GM10847 (cell line): ENCODE measurements around the gene B3GNT3.

Experiments used
- POLR2A ChIP-seq: IDR thresholded peaks from 2 replicates; pipeline ENCODE4 v1.6.1; 2011; ENCODE audit not compliant: insufficient read length; ENCODE audit errors: extremely low read depth

Gene B3GNT3, protein sequence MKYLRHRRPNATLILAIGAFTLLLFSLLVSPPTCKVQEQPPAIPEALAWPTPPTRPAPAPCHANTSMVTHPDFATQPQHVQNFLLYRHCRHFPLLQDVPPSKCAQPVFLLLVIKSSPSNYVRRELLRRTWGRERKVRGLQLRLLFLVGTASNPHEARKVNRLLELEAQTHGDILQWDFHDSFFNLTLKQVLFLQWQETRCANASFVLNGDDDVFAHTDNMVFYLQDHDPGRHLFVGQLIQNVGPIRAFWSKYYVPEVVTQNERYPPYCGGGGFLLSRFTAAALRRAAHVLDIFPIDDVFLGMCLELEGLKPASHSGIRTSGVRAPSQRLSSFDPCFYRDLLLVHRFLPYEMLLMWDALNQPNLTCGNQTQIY

DNA sequence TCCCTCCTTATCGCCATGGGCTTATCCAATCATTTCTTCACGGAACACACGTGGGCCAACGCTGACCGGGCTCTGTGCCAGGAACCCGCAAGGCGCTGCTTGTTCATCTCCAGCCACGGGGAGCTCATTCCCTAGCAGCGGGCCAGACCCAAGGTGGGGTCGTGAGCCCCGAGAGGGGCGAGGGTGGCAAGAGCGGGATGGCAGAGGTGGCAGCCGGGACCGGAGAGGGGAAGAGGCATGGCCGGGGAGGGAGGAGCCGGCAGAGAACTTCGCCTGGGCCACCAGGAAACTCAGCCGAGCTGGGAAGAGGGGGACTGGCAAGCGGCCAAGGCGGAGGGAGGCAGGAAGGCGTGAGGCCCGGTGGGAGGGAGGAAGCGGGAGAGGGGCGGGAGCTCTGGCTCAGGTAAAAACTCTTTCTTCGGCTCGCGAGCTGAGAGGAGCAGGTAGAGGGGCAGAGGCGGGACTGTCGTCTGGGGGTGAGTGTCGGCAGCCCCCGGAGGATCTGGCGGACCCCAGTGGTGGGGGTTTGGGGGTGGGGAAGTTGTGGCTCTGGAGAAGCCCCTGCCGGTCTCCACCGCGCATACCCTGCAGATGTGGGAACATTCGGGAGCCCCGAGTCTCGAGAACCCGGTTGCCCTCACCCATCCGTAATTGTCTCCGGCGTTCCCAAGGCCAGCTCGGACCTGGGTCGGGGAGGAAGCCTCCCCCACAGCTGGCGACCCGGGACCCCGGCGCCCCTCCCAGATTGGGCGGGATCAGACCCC is at the start of gene B3GNT3:
Gene B3GNT3 (plus strand): TSS at position 408 of the 764 bp plus-strand sequence. CDS start 12,670 bp downstream, outside the sequence.
- no peak for TF ChIP-seq POLR2A

DNA sequence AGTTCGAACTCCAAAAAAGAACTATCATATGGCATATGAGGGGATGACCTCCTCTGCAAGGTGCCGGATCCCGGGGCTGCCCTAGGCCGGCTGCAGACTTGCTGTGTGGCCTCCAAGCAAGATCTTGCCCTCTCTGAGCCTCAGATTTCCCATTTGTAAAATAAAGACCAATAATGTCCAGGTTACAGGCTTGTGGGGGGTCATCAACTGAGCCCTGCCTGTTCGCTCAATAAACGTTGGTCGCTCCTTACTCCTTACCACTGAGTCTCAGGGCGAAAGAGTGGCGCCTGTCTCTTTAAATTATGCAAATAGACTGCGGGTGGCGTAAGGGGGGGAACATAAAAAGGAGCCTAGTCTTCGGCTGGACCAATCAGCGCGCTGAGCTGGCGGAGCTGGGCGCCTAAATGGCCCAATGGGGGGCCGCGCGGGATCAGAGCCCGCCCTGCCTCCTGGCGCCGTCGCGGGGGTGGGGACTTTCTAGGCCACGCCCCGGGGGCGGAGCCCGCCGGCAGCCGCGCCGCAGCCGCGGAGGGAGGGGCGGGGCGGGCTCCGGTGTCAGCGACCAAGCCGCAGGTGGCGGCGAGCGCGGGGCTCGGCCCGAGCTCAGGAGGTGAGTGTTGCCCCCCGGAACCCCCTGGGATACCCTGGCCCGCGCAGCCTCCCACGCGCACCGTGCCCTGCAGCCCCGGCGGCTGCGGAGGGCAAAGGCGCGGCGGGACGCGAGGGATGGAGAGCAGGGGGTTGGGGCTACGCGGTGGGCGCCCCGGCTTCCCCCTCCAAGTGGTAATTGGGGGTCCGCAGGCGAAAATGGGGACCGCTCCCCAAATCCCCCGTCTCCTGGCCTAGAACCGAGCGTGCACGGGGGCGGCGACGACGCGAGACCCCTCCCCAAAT is 47.5 kb upstream of the B3GNT3 start:
- no peak for TF ChIP-seq POLR2A

DNA sequence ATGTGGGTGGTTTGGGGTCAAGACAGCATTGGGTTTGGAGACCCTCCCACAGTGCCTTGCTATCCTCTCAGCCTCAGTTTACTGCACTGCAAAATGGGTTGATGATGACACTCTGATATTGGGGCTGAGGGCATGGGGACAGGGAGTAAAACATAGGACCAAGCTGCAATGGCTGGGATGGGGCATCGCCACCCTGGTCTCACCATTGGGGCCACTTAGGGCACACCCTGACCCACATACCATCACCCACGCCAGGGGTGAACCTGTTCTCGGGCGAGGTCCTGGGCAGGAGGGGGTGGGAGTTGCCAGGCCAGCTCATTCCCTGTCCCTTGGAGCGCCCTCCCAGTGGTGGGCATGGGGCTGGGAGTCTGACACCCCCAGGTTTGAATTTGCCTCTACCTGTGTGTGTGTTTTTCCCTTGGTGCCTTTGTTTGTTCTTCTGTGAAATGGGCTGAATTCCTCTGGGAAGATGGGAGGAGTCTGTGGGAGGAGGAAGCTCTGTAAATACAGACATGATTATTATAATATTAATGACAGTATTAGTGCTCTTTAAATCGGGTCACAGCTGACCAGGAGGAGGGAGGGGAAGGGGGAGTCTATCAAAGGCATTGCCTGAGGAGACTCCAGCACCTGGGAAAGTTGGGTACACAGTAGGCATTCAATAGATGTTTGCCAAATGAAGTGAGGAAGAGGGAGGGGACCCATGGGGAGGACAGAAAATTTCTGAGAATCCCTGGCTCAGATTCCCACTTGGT is 45.9 kb upstream of the B3GNT3 start:
- no peak for TF ChIP-seq POLR2A

DNA sequence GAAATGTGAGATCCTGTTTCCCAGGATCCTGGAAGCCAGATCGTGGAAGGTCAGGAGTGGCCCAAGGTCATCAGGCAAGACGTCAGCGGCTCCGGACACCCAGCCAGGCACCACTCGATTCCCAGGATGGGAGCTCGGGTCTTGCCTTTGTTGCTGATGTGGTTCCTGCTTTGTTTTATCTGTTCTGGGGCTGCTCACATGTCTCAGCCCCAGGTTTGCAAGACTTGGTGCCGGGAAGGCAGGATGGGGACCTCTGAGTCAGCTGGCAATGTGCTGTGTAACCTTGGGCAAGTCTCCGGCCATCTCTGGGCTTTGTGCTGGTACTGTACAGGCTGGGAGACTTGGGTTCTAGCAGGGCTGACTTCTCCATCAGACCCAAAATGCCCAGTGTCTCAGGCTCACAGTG is 45.0 kb upstream of the B3GNT3 start:
- no peak for TF ChIP-seq POLR2A

DNA sequence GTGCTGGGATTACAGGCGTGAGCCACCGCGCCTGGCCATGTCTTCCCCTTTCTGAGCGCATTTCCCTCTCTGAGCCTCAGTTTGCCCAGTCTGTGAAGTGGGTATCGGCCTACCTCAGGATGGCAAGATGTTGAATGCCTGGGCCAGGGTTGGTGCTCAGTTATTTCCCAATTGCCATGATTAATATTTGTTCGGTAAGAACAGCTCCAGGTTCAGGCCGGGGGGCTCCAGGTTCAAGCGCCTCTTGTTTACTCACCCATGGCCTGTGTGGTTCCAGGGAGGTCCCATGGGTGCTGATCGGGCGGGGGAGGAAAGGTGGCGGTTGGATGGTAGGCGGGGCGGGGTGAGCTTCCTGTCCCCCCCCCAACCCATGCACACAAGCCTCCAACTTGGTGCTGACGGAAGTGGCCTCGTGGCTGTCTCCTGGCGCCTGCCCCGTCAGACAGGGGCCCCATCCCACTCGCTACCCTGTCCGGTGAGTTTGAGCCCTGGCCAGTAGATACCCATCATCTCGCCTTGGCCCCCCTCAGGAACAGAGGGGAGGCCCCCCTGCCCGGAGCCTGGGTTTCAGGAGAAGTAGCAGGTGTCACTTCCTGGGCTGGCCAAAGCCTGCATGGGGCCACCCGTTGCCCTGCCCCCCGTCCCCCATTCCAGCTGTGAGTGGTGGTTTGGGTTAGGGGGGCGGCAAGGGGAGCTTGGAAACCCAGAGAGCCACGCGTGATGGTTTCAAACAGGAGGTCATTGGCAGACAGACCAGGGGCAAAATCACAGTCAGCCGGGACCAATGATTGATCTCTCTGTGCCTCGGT is 43.6 kb upstream of the B3GNT3 start, which contains the start of gene FCHO1:
Gene FCHO1 (plus strand): TSS at position 375 of the 809 bp plus-strand sequence. CDS start 3,688 bp downstream, outside the sequence.
- peak; percentile 31 for TF ChIP-seq POLR2A

DNA sequence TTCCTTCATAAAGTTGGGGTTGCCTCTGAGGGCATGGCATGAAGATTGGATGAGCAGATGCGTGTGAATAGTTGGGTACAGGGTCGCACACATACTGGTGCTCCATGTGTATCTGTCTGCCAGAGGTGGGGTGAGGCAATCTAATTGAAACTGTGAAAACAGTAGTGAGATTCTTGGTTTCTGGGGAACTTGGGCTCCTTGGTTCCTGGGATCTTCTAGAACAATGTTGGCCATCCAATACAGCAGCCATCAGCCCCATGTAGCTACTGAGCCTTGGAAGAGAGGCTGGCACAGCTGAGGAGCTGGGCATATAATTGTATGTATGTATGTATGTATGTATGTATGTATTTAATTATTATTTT is 43.0 kb upstream of the B3GNT3 start:
- no peak for TF ChIP-seq POLR2A

DNA sequence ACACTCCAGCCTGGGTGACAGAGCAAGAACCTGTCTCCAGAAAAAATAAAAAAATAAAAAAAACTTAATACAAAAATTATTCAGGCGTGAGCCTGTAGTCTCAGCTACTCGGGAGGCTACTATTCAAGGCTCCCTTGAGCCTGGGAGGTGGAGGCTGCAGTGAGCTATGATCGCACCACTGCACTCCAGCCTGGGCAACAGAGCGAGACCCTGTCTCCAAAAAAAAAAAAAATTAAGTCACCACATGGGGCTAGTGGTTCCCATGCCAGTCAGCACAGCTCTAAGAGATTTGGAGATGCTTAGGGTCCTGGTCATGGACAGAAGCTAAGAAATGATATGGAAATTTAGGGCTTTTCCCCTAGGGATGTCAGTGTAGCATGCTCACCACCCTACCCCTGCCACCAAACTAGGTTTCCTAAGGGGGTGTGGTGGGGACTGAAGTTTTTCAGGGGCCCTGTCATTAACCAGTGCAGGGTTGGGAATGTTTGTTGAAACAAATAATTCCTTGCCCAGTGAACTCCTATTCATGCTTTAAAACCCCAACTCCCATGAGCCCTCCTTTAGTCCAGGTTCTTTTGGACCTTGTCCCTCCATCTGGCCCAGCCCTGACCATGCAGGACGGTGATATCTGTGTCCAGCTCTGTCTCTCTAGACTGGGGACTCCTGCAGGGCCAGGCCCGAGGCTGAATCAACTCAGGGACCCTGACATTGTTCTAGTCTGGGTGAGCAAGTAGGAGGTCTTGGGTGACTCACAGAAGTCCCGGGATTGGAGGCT is 41.9 kb upstream of the B3GNT3 start:
- no peak for TF ChIP-seq POLR2A

DNA sequence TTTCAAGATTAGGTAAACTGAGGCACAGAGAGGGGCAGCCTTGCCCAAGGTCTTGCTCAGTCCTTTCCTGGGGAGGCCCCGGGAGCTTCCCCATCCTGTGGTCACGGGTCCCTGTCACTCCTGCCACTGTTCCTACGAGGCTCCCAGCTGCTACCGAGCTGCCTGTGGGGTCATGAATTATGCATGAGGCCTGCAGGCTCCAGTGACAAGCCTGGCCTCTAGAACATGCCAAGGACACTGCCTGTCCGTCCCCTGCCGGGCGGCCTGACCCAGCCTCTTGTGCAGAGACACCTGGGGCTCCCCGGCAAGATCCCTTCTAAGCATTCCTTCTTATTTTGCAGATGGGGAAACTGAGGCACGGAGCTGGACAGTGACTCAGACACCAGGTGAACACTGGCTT is 41.0 kb upstream of the B3GNT3 start:
- no peak for TF ChIP-seq POLR2A

DNA sequence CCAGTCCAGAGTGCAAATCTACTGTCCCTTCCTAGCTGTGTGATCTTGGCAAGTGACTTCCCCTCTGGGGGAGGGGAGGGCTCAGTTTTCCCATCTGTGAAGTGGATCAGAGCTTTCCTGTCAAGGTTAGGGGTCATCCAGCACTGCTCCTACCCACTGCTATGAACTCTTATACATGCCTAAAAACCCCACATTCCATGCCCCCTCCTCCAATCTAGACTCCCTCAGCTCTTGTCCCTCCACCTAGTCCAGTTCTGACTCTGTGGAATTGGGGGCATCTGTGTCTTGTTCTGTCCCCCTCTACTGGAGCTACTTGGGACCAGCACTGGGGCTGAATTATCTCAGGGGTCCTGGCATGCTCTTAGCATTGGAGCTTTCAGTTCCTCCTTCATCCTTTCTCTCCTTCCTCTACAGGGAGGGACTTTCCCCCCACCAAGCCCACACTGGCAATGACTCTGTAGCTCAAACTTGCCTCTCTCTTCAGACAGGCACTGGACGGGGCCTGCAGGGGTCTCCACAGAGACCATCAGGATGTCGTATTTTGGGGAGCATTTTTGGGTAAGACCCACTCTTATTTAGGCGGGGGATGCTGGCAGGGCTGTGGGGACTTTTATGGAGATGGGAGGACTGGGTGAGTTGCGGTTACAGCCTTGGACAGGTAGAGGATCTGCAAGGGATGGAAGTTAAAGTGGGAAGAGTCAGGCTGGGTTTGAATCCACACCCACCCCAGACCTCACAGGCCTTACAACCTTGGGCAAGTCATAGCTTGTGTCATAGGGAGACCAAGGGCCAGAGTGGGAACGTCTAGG is 40.1 kb upstream of the B3GNT3 start:
- no peak for TF ChIP-seq POLR2A

DNA sequence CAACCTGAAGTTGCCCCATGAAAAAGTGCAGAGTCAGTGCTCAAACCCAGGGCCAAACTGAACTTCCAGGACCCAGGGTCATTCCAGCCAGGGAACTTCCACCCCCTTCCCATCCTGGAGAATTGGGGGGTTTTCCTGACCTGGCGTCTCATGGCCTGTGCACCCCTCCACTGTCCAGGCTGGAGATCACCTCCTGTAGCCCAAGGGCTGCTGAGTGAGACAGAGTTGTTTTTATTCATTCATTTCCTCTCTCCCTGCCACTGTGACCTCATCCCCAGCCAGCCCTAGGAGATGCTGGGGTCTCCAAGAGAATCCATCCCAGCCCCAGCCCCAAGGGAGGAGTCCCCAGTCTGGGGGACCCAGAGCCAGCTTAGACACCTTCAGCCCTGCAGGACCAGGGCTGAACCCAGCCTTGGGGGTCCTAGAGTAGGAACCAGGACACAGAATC is 39.5 kb upstream of the B3GNT3 start:
- no peak for TF ChIP-seq POLR2A

DNA sequence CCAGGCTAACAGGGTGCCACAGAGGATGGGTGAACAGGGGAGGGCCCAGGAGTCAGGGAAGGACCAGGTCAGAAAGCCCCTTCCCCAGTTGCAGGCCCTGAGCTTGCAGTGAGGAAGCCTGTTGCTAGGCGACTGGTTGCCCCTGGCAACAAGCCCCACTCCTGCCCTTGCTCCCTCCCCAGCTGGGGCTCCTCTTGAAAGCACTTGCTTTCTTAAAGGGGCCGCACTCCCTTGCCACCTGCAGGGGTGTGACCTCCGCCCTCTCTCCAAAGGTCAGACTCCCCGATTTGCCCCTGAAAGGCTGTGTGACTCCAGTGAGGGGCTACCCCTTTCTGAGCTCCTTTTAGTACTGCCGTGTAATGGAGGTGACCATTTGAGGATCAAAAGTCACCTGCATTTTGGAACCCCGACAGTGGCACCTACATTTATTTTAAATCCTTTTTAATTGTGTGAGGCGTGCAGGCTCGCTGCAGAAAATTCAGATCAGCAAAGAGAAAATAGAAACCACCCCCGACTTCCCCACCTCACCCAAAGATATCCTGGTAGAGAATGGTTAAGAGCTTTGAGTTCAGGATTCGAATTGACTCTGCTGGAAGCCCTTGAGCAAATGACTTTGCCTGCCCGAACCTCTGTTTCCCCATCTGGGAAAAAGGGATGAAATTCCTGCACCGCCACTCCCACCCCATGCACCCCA is 38.8 kb upstream of the B3GNT3 start:
- no peak for TF ChIP-seq POLR2A

DNA sequence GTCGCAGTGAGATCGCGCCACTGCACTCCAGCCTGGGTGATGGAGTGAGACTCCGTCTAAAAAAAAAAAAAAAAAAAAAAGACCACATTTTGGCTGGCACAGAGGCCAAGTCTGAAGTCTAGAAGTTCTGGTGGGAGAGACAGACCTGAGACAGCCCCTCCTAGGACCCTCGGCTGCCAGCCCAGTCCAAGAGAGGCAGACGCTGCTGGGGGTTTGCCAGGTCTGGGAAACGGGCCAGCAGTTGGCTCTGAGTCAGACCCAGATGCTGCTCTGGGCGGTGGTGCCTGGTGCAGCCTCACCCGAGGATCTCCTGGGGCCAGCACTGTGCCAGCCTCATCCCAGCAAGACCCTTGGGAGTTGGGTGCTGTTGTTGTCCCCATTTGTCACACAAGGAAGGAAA is 37.8 kb upstream of the B3GNT3 start:
- no peak for TF ChIP-seq POLR2A
